GM12865 (cell line): Measurements from ENCODE around the gene PSMG3.

ENCODE experiments used
- DNase-seq: peaks from one replicate; pipeline ENCODE4 v3.0.0; 2010; ENCODE audit warnings: low read depth
- H3K4me3 ChIP-seq: 2 replicates; pipeline ENCODE4 v1.5.1; 2011; ENCODE audit warnings: mild to moderate bottlenecking, low read depth, low read length, control low read depth
- CTCF ChIP-seq: IDR thresholded peaks from 2 replicates; pipeline ENCODE4 v1.5.1; 2011; ENCODE audit warnings: low read length, control low read depth, low read depth, inconsistent platforms; ENCODE audit not compliant: insufficient read depth; ENCODE audit errors: missing control alignments

PSMG3 gene

GRCh38 chr7:1533255-1533546 lies 36.6 kb downstream of the PSMG3 start:
- DNase-seq, result no peak
- TF ChIP-seq CTCF, result no peak
- peak overlapping the region; percentile 72 for H3K4me3 ChIP-seq

DNA sequence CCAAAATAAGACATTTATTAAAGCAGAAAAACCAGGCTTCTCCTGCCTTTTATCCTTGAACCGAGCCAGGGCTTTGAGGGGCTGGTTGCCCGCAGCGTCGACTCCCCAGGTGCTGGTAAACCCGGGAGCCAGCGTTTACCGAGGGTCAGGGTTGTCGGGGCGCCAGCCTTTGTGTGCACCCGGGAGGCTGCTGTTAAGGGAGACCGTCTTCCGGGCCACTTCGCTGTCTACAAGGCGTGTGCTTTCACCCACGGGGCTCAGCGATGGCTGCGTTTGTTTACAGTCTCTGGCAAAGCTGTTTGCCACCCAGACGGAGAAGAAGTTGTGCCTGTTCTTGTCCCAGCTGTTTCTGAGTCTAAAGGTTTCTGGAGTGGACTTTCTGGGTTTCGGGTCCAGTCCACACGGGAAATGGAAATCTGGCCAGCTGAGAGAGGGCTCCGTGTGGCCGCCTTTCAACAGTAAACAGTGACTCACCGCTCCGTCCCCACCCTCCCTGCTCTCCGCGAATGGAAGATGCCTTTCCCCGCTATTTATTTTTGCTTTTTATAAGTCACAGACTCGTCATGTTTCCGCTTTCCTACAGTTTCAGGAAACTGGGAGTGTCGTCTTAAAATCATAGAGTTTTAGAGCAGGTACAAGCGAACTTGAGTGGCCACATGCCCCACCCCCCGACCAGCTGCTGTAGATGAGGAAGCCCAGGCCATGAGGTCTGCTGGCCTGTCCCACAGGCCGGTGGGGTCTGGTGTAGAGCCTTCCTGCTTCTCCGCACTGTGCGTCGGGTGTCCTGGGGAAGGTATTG lies 37.2 kb downstream of the PSMG3 start:
- TF ChIP-seq CTCF, result no peak
- DNase-seq, result peak; percentile 50
- peak overlapping the region; percentile 72 for H3K4me3 ChIP-seq

GRCh38 chr7:1531979-1532455 lies 37.8 kb downstream of the PSMG3 start:
- peak overlapping the region; percentile 72 for H3K4me3 ChIP-seq
- DNase-seq, result no peak
- no peak for TF ChIP-seq CTCF

- TF ChIP-seq CTCF, result no peak
- peak overlapping the region; percentile 72 for H3K4me3 ChIP-seq
- DNase-seq, result no peak
These were observed 38.4 kb downstream of the PSMG3 start for GRCh38 chr7:1531263-1531978.

DNA sequence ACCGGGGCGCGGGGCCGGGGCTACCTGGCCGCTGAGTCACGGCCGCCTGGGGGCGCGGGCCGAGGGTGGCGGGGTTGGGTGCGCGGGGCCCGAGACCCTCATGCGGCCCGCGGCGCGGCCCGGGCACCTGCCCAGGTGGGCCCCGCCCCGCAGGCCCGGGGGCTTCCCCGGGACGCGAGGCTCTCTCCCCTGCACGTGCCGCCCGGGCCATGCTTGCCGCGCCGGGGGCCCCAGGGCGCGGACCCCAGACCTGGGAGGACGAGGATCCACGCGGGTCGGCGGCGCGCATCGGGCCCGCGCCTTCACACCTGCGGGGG lies 38.9 kb downstream of the PSMG3 start:
- DNase-seq, result no peak
- H3K4me3 ChIP-seq, result peak overlapping the region; percentile 72
- TF ChIP-seq CTCF, result no peak

DNA sequence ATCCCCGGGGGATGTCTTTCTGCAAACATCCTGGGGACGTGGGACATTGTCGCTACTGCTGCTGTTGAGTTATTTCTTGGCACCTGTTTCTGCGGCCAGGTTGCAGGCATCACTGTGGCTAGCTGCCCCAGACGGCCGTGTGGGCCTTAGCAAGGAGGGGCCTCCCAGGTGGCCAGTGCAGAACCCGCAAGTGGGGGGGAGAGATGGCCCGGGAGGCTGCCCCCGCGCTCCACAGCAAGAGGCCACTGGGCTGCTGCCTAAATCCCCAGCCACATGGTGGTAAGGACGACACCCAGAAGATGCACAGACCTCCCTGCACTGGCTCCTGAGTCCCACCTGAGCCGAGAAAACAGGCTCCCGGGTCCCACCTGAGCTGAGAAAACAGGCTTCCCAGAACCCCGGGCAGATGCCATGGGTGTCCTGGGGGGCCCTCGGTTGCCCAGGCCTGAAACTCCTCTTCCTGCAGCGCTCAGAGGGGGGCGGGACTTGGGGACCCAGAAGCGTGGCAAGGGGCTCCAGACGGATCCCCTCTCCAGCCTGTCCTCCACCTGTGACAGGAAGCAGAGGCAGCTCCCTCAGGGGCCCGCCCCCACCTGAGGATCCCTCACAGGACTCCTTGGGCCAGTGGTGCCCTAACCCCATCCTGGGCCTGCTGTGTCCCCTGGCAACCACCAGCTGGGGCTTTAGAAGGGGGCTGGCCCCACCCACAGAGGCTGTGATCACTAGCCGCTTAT lies 40.3 kb downstream of the PSMG3 start:
- TF ChIP-seq CTCF, result no peak
- no peak for DNase-seq
- no peak overlapping the region for H3K4me3 ChIP-seq
